Measurements from ENCODE around the gene TOGARAM2. TPM values are rescaled to one million over a fixed set of nuclear protein-coding genes. Genes with fewer than 3 reads are reported as not detected.

The TOGARAM2 gene
- total RNA-seq, 2 experiments from 2014 or later, result 5.2 to 5.3 TPM

- POLR2A ChIA-PET, result no interaction called here
- peaks cover 2% of the 10 kb centered on the region for H3K36me3 Mint-ChIP-seq
- no peak overlapping the region for H3K4me3 Mint-ChIP-seq
- DNase-seq (no peak), ATAC-seq (ENCODE audit: low read depth) (no peak)
- no peaks in the 10 kb centered on the region for H3K27me3 Mint-ChIP-seq
- H3K4me1 Mint-ChIP-seq, result no peaks in the 10 kb centered on the region
- H3K27ac Mint-ChIP-seq, result no peak overlapping the region
- H3K9me3 Mint-ChIP-seq, result no peaks in the 10 kb centered on the region
Measured at GRCh38 chr2:29050591-29050990, 69.5 kb downstream of the TOGARAM2 start.

DNA sequence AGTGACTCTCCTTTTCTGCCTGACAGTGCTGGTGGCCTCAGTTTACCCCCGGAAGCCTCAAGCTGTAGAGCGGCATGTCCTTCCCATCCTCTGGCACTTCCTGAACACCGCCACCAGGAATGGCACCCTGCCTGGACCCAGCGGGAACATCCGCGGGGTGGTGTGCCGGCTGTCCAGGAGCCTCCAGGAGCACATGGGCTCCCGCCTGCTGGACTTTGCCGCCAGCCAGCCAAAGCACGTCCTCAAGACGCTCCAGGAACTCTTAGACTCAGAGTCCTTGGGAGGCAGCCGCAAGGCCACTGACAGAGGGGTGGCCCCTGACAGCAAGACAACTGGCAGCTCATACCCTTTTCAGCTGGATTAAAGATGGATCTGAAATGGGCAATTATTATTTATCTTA is 70.6 kb downstream of the TOGARAM2 start:
- DNase-seq (no peak), ATAC-seq (ENCODE audit: low read depth) (no peak)
- POLR2A ChIA-PET, result no interaction called here
- Mint-ChIP-seq H3K4me1 (no peaks in the 10 kb centered on the region), H3K9me3 (no peaks in the 10 kb centered on the region), H3K4me3 (no peak overlapping the region), H3K27me3 (no peaks in the 10 kb centered on the region), H3K27ac (no peak overlapping the region), H3K36me3 (peaks cover 2% of the 10 kb centered on the region)

DNA sequence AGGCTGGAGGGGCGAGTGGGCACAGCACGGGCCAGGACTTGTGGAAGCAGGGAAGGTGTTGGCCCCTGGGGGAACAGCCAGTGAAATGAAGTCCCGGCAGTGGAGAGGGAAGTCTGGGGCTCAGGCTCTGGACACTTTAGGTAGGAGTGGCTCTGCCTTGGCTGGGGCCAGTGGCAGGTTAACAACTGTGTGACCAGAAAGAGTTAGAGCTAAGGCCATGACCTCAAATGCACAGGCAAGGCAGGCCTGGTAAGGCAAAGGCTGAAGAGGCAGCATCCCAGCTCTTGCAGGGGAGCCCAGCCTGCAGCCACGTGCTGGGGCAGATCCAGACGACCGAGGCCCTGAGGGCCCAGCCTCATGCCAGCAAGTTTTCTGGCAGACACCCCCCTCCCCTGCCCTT is 71.7 kb downstream of the TOGARAM2 start:
- no peak for DNase-seq
- Mint-ChIP-seq H3K36me3 (no peaks in the 10 kb centered on the region), H3K9me3 (no peaks in the 10 kb centered on the region), H3K4me3 (no peak overlapping the region), H3K27ac (no peak overlapping the region), H3K4me1 (peaks cover under 1% of the 10 kb centered on the region), H3K27me3 (no peaks in the 10 kb centered on the region)
- ATAC-seq (ENCODE audit: low read depth), result no peak
- POLR2A ChIA-PET, result no interaction called here

DNA sequence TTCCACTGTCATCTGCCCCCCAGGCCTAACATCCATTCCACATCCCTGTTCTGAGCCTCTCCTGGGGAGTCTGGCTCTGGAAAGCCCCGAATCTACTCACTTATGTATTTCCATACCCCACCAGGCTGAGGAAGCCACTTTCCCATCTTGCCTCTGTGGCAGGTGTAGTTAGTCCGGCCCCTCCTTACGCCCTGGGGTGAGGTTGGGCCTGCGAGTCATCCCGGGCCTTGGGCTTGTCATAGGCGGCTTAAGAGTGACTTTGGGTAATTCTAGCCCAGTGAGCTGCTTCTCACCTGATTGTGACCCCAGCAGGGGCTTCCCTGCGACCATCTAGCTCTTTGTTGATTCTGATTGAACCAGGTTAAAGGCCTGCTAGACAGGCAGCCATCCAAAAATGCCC is 72.1 kb downstream of the TOGARAM2 start:
- no peaks in the 10 kb centered on the region for H3K9me3 Mint-ChIP-seq
- DNase-seq (no peak), ATAC-seq (ENCODE audit: low read depth) (no peak)
- POLR2A ChIA-PET, result no interaction called here
- no peak overlapping the region for H3K4me3 Mint-ChIP-seq
- H3K27me3 Mint-ChIP-seq, result no peaks in the 10 kb centered on the region
- peaks cover 1% of the 10 kb centered on the region for H3K4me1 Mint-ChIP-seq
- no peaks in the 10 kb centered on the region for H3K36me3 Mint-ChIP-seq
- H3K27ac Mint-ChIP-seq, result no peak overlapping the region

DNA sequence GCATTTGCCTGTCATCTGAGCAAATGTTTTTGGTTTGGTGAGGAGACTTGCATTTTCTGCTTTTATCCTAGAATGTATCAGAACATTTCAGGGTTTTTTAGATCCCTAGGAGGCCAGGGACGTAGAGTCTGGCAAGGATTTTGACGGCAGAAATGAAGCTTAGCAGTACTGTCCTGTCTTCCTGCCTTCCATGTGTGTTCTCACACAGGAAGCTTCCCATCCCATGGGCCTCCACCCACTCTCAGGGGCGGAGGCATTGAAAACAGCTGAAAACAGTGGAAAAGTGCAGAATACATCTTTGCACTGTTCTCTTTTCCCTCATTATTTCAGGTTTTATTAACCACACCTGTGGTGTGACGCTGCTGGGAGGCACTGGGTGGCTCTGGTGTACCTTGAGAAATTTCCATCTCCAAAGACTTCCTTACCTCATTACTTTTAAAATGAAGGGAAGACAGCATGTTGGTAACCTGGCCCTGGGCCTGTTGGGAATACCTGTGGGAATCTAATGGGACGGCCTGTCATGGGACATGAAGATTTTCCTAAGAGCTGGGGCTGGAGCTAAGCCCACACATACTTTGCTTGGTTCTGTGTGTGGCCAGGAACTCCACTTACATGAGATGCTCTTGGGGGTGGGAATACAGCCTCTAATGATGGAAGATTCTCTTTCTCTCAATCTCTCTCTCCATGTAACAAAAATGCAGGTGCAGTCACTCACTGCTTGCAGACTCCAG is 72.7 kb downstream of the TOGARAM2 start:
- POLR2A ChIA-PET, result no interaction called here
- H3K27me3 Mint-ChIP-seq, result no peaks in the 10 kb centered on the region
- DNase-seq, result no peak
- peaks cover 1% of the 10 kb centered on the region for H3K4me1 Mint-ChIP-seq
- no peak overlapping the region for H3K4me3 Mint-ChIP-seq
- H3K9me3 Mint-ChIP-seq, result no peaks in the 10 kb centered on the region
- ATAC-seq (ENCODE audit: low read depth), result no peak
- no peaks in the 10 kb centered on the region for H3K36me3 Mint-ChIP-seq
- no peak overlapping the region for H3K27ac Mint-ChIP-seq

- Mint-ChIP-seq H3K4me3 (no peak overlapping the region), H3K4me1 (peaks cover 1% of the 10 kb centered on the region), H3K27me3 (no peaks in the 10 kb centered on the region), H3K27ac (no peak overlapping the region), H3K36me3 (no peaks in the 10 kb centered on the region), H3K9me3 (no peaks in the 10 kb centered on the region)
- ATAC-seq (ENCODE audit: low read depth), result no peak
- DNase-seq, result no peak
- POLR2A ChIA-PET, result no interaction called here
Measured at GRCh38 chr2:29054430-29054829, 73.3 kb downstream of the TOGARAM2 start.

DNA sequence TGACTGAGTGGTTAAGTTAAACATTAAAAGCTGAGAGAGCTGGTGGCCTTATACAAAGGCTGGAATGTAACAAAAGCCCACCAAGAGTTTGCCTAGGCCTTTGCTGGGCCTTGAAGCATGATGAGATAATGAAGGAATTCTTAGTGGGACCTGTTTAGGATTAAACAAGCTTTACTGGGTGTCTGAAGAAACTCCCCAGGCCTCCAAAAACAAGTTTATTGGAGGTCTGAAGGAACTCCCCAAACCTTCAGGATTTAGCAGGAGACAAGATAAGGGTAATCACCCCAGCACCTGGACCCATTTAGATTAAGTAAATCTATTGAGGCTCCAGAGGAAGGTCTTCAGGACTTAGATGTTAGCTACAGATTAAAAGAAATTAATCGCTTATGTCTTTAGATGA is 74.5 kb downstream of the TOGARAM2 start:
- no peak for ATAC-seq (ENCODE audit: low read depth)

DNA sequence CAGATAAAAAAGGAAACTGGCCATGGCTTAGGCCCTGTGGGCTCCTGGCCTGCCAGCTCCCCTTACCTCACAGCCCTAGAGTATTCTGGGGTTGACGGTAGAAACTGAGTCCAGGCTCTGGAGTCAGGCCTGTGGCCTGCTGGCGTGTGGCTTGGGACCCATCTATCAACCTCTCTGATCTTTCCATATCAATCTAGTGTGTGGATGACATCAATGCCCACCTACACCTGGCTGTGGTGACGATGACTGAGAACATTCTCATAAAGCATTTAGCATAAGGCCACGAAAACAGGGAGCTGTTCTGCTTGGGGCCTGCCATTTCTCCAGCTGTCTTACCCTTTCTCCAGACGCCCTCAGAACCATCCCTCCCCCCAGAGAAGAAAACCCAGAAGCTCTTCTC is 75.4 kb downstream of the TOGARAM2 start:
- peaks cover 1% of the 10 kb centered on the region for H3K4me1 Mint-ChIP-seq
- DNase-seq (no peak), ATAC-seq (ENCODE audit: low read depth) (no peak)
- no peaks in the 10 kb centered on the region for H3K27me3 Mint-ChIP-seq
- H3K9me3 Mint-ChIP-seq, result no peaks in the 10 kb centered on the region
- POLR2A ChIA-PET, result no interaction called here
- no peak overlapping the region for H3K4me3 Mint-ChIP-seq
- H3K36me3 Mint-ChIP-seq, result no peaks in the 10 kb centered on the region
- H3K27ac Mint-ChIP-seq, result no peak overlapping the region

More for the DNA sequence above, 74.5 kb downstream of the TOGARAM2 start:
- no peaks in the 10 kb centered on the region for H3K9me3 Mint-ChIP-seq
- no peak overlapping the region for H3K4me3 Mint-ChIP-seq
- DNase-seq, result no peak
- peaks cover 1% of the 10 kb centered on the region for H3K4me1 Mint-ChIP-seq
- no peak overlapping the region for H3K27ac Mint-ChIP-seq
- POLR2A ChIA-PET, result no interaction called here
- H3K36me3 Mint-ChIP-seq, result no peaks in the 10 kb centered on the region
- H3K27me3 Mint-ChIP-seq, result no peaks in the 10 kb centered on the region

DNA sequence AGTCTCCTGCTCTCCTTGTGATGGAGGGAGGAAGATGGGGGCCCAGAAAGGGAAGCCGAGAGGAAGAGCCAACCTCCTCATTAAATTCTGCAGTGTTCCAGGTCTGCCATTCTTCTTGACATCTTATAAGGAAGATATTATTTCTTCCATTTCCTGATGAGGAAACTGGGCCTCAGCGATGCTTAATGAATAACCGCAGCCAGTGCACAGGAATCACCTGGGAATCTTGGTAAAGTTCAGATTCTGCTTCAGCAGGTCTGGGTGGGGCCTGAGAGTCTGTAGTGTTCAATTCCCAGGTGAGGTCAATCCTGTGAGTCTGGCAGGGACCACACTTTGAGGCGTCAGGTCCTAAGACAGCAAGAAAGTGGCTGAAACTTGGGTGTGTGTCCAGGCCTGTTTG is 75.9 kb downstream of the TOGARAM2 start:
- DNase-seq, result no peak
- Mint-ChIP-seq H3K4me1 (peaks cover 1% of the 10 kb centered on the region), H3K4me3 (no peak overlapping the region), H3K9me3 (no peaks in the 10 kb centered on the region), H3K27ac (no peak overlapping the region), H3K36me3 (no peaks in the 10 kb centered on the region), H3K27me3 (no peaks in the 10 kb centered on the region)
- POLR2A ChIA-PET, result no interaction called here
- no peak for ATAC-seq (ENCODE audit: low read depth)

DNA sequence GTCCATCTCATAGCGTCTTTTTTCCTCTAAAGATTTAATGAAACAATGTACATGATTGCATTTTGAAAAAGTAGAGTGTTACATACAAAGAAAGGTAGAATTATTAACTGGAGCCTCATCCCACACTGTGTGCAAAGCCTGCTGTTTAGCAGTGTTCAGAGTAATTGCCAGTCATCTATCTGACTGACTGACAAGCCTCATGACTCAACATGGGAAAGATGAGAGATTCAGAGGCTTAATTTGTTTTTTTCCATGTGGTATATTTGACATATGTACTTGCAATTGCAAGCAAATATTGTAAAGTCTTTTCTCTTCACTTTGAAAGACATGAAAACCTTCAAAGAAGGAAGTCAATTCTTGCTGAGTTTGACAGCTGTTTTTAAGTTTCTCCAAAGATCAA is 78.5 kb downstream of the TOGARAM2 start:
- Mint-ChIP-seq H3K36me3 (no peaks in the 10 kb centered on the region), H3K4me1 (peaks cover 1% of the 10 kb centered on the region), H3K4me3 (no peak overlapping the region), H3K9me3 (no peaks in the 10 kb centered on the region), H3K27ac (no peak overlapping the region), H3K27me3 (no peaks in the 10 kb centered on the region)
- POLR2A ChIA-PET, result no interaction called here
- ATAC-seq (ENCODE audit: low read depth) (no peak), DNase-seq (no peak)

- DNase-seq, result no peak
- H3K9me3 Mint-ChIP-seq, result no peaks in the 10 kb centered on the region
- no peaks in the 10 kb centered on the region for H3K36me3 Mint-ChIP-seq
- H3K4me3 Mint-ChIP-seq, result no peak overlapping the region
- ATAC-seq (ENCODE audit: low read depth), result no peak
- H3K4me1 Mint-ChIP-seq, result peaks cover 1% of the 10 kb centered on the region
- no peak overlapping the region for H3K27ac Mint-ChIP-seq
- POLR2A ChIA-PET, result no interaction called here
- no peaks in the 10 kb centered on the region for H3K27me3 Mint-ChIP-seq
Measured at GRCh38 chr2:29060441-29060840, 79.3 kb downstream of the TOGARAM2 start.

GRCh38 chr2:29061176-29061575 is 80.1 kb downstream of the TOGARAM2 start:
- H3K27me3 Mint-ChIP-seq, result no peaks in the 10 kb centered on the region
- H3K36me3 Mint-ChIP-seq, result no peaks in the 10 kb centered on the region
- no peak for DNase-seq
- no peak for ATAC-seq (ENCODE audit: low read depth)
- no peaks in the 10 kb centered on the region for H3K9me3 Mint-ChIP-seq
- peaks cover 1% of the 10 kb centered on the region for H3K4me1 Mint-ChIP-seq
- H3K27ac Mint-ChIP-seq, result no peak overlapping the region
- no peak overlapping the region for H3K4me3 Mint-ChIP-seq
- POLR2A ChIA-PET, result no interaction called here

GRCh38 chr2:29061616-29062015 is 80.5 kb downstream of the TOGARAM2 start:
- no peak overlapping the region for H3K27ac Mint-ChIP-seq
- peaks cover 1% of the 10 kb centered on the region for H3K4me1 Mint-ChIP-seq
- no peaks in the 10 kb centered on the region for H3K27me3 Mint-ChIP-seq
- ATAC-seq (ENCODE audit: low read depth) (no peak), DNase-seq (no peak)
- POLR2A ChIA-PET, result no interaction called here
- no peak overlapping the region for H3K4me3 Mint-ChIP-seq
- no peaks in the 10 kb centered on the region for H3K9me3 Mint-ChIP-seq
- no peaks in the 10 kb centered on the region for H3K36me3 Mint-ChIP-seq

- no peaks in the 10 kb centered on the region for H3K36me3 Mint-ChIP-seq
- H3K4me3 Mint-ChIP-seq, result no peak overlapping the region
- peaks cover 1% of the 10 kb centered on the region for H3K4me1 Mint-ChIP-seq
- H3K27me3 Mint-ChIP-seq, result no peaks in the 10 kb centered on the region
- H3K9me3 Mint-ChIP-seq, result no peaks in the 10 kb centered on the region
- no peak overlapping the region for H3K27ac Mint-ChIP-seq
- no peak for DNase-seq
- no peak for ATAC-seq (ENCODE audit: low read depth)
- POLR2A ChIA-PET, result no interaction called here
Measured at GRCh38 chr2:29062371-29062770, 81.3 kb downstream of the TOGARAM2 start.

DNA sequence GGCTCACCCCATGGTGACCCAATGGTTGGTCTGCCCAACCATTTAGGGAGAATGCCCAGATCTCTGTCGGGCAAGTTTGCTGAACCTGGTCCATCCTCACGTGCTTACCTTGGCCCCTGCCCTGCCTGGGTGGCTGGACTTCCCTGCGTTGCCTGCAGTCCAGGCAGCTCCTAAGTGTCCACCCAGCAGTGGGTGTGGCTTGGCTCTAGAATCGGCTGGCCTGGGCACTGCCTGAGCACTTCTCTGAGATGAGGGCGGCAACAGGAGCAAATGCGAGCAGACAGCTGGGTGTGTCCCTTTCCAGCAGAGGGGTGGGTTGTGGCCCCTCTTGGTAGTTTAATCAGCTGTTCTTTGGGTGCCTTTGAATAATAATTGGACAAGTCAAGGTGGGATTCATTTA is 82.0 kb downstream of the TOGARAM2 start:
- no peak for ATAC-seq (ENCODE audit: low read depth)
- no peak for DNase-seq
- Mint-ChIP-seq H3K27ac (no peak overlapping the region), H3K36me3 (no peaks in the 10 kb centered on the region), H3K9me3 (no peaks in the 10 kb centered on the region), H3K27me3 (no peaks in the 10 kb centered on the region), H3K4me1 (no peaks in the 10 kb centered on the region), H3K4me3 (no peak overlapping the region)
- POLR2A ChIA-PET, result no interaction called here
